ENCODE data around the gene UBE2V1.

The UBE2V1 gene

DNA sequence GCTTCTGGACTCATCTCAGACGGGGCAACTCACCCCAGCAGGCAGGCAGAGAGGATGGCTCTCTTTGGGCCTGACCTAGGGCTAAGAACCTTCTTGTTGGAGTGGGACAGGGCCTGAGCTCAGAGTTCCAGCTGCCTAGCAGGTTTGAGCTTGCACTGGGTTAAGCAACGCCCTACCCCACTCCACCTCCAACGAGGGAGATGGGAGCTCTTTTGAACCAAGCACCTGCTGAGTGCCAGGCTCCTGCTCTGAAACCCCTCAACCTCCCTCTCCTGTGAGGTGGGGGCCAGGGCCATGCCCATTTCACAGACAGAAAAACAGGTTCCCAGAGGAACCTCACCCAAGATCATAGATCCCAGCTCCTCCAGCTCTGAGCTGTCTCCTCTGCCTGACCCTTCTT is 75.8 kb downstream of the UBE2V1 start:
- H2BK12ac ChIP-seq (ENCODE audit: low read length), result peak overlapping the region; percentile 97
- peak overlapping the region; percentile 62 for H3K18ac ChIP-seq (ENCODE audit: low read length)

GRCh38 chr20:50036703-50037102 is 76.2 kb downstream of the UBE2V1 start:
- no peak for DNase-seq
- no peak overlapping the region for H3K4ac ChIP-seq (ENCODE audit: low read depth, low read length)
- H2BK120ac ChIP-seq (ENCODE audit: insufficient read depth, low read length, poor library complexity), result peak overlapping the region; percentile 12
- H3K27me3 ChIP-seq (ENCODE audit: insufficient read depth, low read length), result no peaks in the 10 kb centered on the region
- H3K14ac ChIP-seq (ENCODE audit: low read length), result peak overlapping the region; percentile 58
- H4K91ac ChIP-seq (ENCODE audit: low read depth, low read length), result peak overlapping the region; percentile 90
- peak overlapping the region; percentile 37 for H2BK5ac ChIP-seq (ENCODE audit: low read depth, low read length, poor library complexity)
- peaks cover 54 to 55% of the 10 kb centered on the region in 2 experiments for H3K4me1 ChIP-seq (ENCODE audit: control insufficient read depth in 1 of 2, insufficient read depth in 2 of 2, low read length in 2 of 2)
- H2AFZ ChIP-seq (ENCODE audit: insufficient read depth, low read length, poor library complexity), result no peak overlapping the region
- no peaks in the 10 kb centered on the region for H3K36me3 ChIP-seq (ENCODE audit: control insufficient read depth in 1 of 2, insufficient read depth in 2 of 2, low read length in 2 of 2)
- H3K23ac ChIP-seq (ENCODE audit: low read length), result no peak overlapping the region
- H4K8ac ChIP-seq (ENCODE audit: low read depth, low read length), result peak overlapping the region; percentile 52
- no peak overlapping the region for H4K12ac ChIP-seq (ENCODE audit: low read depth, low read length)
- peaks cover 9% of the 10 kb centered on the region for H3K79me2 ChIP-seq (ENCODE audit: control insufficient read depth, insufficient read depth, low read length, poor library complexity)
- H3K4me2 ChIP-seq (ENCODE audit: low read length), result no peak overlapping the region
- H3K79me1 ChIP-seq (ENCODE audit: low read length), result peaks cover 67% of the 10 kb centered on the region
- no peak overlapping the region for H3K27ac ChIP-seq (ENCODE audit: low read depth, low read length)
- H3K9ac ChIP-seq (ENCODE audit: low read length), result no peak overlapping the region
- peak overlapping the region; percentile 55 for H2AK5ac ChIP-seq (ENCODE audit: low read length)
- peak overlapping the region; percentile 62 for H3K18ac ChIP-seq (ENCODE audit: low read length)
- H3K4me3 ChIP-seq (ENCODE audit: low read depth, low read length), result no peak overlapping the region
- no CpG with 5 or more reads among the region's 3 CpGs for WGBS (ENCODE audit: extremely low coverage, insufficient coverage, insufficient read length)
- peak overlapping the region; percentile 97 for H2BK12ac ChIP-seq (ENCODE audit: low read length)
- H3K9me3 ChIP-seq (ENCODE audit: insufficient read depth, low read depth, low read length), result peaks cover 2% of the 10 kb centered on the region

More for the DNA sequence above, 75.8 kb downstream of the UBE2V1 start:
- H3K23ac ChIP-seq (ENCODE audit: low read length), result no peak overlapping the region
- no peak overlapping the region for H3K4me2 ChIP-seq (ENCODE audit: low read length)
- peak overlapping the region; percentile 55 for H2AK5ac ChIP-seq (ENCODE audit: low read length)
- peaks cover 2% of the 10 kb centered on the region for H3K9me3 ChIP-seq (ENCODE audit: insufficient read depth, low read depth, low read length)
- H3K36me3 ChIP-seq (ENCODE audit: control insufficient read depth in 1 of 2, insufficient read depth in 2 of 2, low read length in 2 of 2), result no peaks in the 10 kb centered on the region
- H3K27ac ChIP-seq (ENCODE audit: low read depth, low read length), result no peak overlapping the region
- H2AFZ ChIP-seq (ENCODE audit: insufficient read depth, low read length, poor library complexity), result no peak overlapping the region
- no peak overlapping the region for H3K9ac ChIP-seq (ENCODE audit: low read length)
- peak; percentile 38 to 59 for DNase-seq
- peaks cover 63% of the 10 kb centered on the region for H3K79me1 ChIP-seq (ENCODE audit: low read length)
- no peak overlapping the region for H3K4me3 ChIP-seq (ENCODE audit: low read depth, low read length)
- peak overlapping the region; percentile 52 for H4K8ac ChIP-seq (ENCODE audit: low read depth, low read length)
- no CpG with 5 or more reads among the region's 3 CpGs for WGBS (ENCODE audit: extremely low coverage, insufficient coverage, insufficient read length)
- H3K79me2 ChIP-seq (ENCODE audit: control insufficient read depth, insufficient read depth, low read length, poor library complexity), result peaks cover 9% of the 10 kb centered on the region
- peak overlapping the region; percentile 58 for H3K14ac ChIP-seq (ENCODE audit: low read length)
- peaks cover 52% of the 10 kb centered on the region in 2 experiments for H3K4me1 ChIP-seq (ENCODE audit: control insufficient read depth in 1 of 2, insufficient read depth in 2 of 2, low read length in 2 of 2)
- H3K4ac ChIP-seq (ENCODE audit: low read depth, low read length), result peak overlapping the region; percentile 22
- no peaks in the 10 kb centered on the region for H3K27me3 ChIP-seq (ENCODE audit: insufficient read depth, low read length)
- H4K91ac ChIP-seq (ENCODE audit: low read depth, low read length), result peak overlapping the region; percentile 90
- peak overlapping the region; percentile 12 for H2BK120ac ChIP-seq (ENCODE audit: insufficient read depth, low read length, poor library complexity)
- no peak overlapping the region for H4K12ac ChIP-seq (ENCODE audit: low read depth, low read length)
- H2BK5ac ChIP-seq (ENCODE audit: low read depth, low read length, poor library complexity), result peak overlapping the region; percentile 37

DNA sequence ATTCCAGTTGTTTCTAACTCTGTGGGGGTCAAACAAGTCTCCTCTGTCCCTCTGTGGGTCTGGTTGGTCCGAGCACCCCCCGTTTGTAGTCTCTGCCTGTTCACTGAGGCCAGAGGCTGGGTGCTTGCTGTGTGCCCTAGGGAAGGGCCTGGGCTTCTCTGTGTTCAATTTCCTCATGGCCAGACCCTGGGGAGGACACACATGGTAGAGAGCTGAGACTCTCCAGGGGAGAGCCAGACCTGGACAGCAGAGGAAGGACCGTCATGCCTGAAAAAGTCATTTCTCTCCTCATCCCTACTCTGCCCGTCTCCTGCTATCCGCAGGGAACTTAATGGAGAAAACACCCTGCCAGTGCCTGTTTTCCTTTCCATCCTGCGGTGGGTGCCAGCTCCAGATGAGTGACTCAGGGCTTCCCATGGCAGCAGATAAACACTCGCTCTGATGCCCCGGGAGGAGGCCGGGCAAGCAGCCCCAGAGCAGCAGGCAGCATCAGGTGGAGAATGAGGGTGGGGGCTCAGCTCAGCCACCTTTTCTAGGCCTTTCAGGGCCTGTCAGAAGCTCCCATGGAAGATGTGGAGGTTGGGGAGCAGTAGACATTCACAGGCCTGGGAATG is 78.3 kb downstream of the UBE2V1 start:
- H2BK120ac ChIP-seq (ENCODE audit: insufficient read depth, low read length, poor library complexity), result peak overlapping the region; percentile 80
- H3K4me2 ChIP-seq (ENCODE audit: low read length), result no peak overlapping the region
- H3K79me2 ChIP-seq (ENCODE audit: control insufficient read depth, insufficient read depth, low read length, poor library complexity), result peaks cover 5% of the 10 kb centered on the region
- WGBS (ENCODE audit: extremely low coverage, insufficient coverage, insufficient read length), result no CpG with 5 or more reads among the region's 9 CpGs
- H3K18ac ChIP-seq (ENCODE audit: low read length), result peak overlapping the region; percentile 90
- peak overlapping the region; percentile 95 for H2BK12ac ChIP-seq (ENCODE audit: low read length)
- DNase-seq, result peak in 1 of 2 donors; percentile 25
- no peak overlapping the region for H3K4me3 ChIP-seq (ENCODE audit: low read depth, low read length)
- no peak overlapping the region for H4K12ac ChIP-seq (ENCODE audit: low read depth, low read length)
- H3K27me3 ChIP-seq (ENCODE audit: insufficient read depth, low read length), result no peaks in the 10 kb centered on the region
- H3K4ac ChIP-seq (ENCODE audit: low read depth, low read length), result peak overlapping the region; percentile 73
- H2AK5ac ChIP-seq (ENCODE audit: low read length), result peak overlapping the region; percentile 93
- no peaks in the 10 kb centered on the region for H3K36me3 ChIP-seq (ENCODE audit: control insufficient read depth in 1 of 2, insufficient read depth in 2 of 2, low read length in 2 of 2)
- H3K79me1 ChIP-seq (ENCODE audit: low read length), result peaks cover 70% of the 10 kb centered on the region
- H3K4me1 ChIP-seq (ENCODE audit: control insufficient read depth in 1 of 2, insufficient read depth in 2 of 2, low read length in 2 of 2), result peaks cover 51 to 54% of the 10 kb centered on the region in 2 experiments
- H4K91ac ChIP-seq (ENCODE audit: low read depth, low read length), result peak overlapping the region; percentile 85
- no peak overlapping the region for H3K9ac ChIP-seq (ENCODE audit: low read length)
- H2AFZ ChIP-seq (ENCODE audit: insufficient read depth, low read length, poor library complexity), result no peak overlapping the region
- peaks cover 2% of the 10 kb centered on the region for H3K9me3 ChIP-seq (ENCODE audit: insufficient read depth, low read depth, low read length)
- H3K23ac ChIP-seq (ENCODE audit: low read length), result no peak overlapping the region
- H4K8ac ChIP-seq (ENCODE audit: low read depth, low read length), result peak overlapping the region; percentile 90
- peak overlapping the region; percentile 81 for H3K27ac ChIP-seq (ENCODE audit: low read depth, low read length)
- peak overlapping the region; percentile 84 for H2BK5ac ChIP-seq (ENCODE audit: low read depth, low read length, poor library complexity)
- H3K14ac ChIP-seq (ENCODE audit: low read length), result peak overlapping the region; percentile 97

DNA sequence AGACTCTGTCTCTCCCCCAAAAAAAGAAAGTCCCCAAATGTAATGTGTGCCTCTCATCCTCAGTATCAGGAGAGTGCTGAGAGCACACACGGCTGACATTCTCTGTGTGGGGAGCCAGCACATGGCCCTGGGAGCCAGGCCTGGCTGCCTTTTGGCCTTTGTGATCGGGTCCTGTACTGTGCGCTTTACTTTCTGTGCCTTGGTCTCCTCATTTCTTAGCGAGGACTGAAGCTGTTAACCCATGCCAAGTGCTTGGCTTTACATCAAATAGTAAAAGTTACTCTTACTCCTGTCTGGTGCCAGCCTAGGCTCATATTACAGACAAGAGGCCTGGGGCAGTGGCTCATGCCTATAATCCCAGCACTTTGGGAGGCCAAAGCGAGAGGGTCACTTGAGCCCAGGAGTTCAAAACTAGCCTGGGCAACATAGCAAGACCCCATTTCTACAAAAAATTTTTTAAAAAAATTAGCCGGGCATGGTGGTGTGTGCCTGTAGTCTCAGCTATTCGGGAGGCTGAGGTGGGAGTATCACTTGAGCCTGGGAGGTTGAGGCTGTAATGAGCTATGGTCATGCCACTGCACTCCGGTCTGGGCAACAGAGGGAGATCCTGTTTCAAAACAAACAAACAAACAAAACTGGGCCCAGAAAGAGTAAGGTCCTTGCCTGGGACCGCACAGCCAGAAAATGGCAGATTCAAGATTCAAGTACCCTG is 79.8 kb downstream of the UBE2V1 start:
- Histone ChIP-seq H3K4ac (ENCODE audit: low read depth, low read length) (peak overlapping the region; percentile 74), H3K4me2 (ENCODE audit: low read length) (no peak overlapping the region), H3K4me1 (ENCODE audit: control insufficient read depth in 1 of 2, insufficient read depth in 2 of 2, low read length in 2 of 2) (peaks cover 44 to 52% of the 10 kb centered on the region in 2 experiments), H3K27ac (ENCODE audit: low read depth, low read length) (peak overlapping the region; percentile 81), H2BK12ac (ENCODE audit: low read length) (peak overlapping the region; percentile 85), H3K18ac (ENCODE audit: low read length) (peak overlapping the region; percentile 70), H2AK5ac (ENCODE audit: low read length) (peak overlapping the region; percentile 67), H3K79me1 (ENCODE audit: low read length) (peaks cover 71% of the 10 kb centered on the region), H3K9me3 (ENCODE audit: insufficient read depth, low read depth, low read length) (peaks cover 2% of the 10 kb centered on the region), H4K8ac (ENCODE audit: low read depth, low read length) (peak overlapping the region; percentile 61), H3K27me3 (ENCODE audit: insufficient read depth, low read length) (no peaks in the 10 kb centered on the region), H3K36me3 (ENCODE audit: control insufficient read depth in 1 of 2, insufficient read depth in 2 of 2, low read length in 2 of 2) (no peaks in the 10 kb centered on the region), H3K14ac (ENCODE audit: low read length) (peak overlapping the region; percentile 73), H2BK120ac (ENCODE audit: insufficient read depth, low read length, poor library complexity) (peak overlapping the region; percentile 85), H3K23ac (ENCODE audit: low read length) (no peak overlapping the region), H3K9ac (ENCODE audit: low read length) (no peak overlapping the region), H3K79me2 (ENCODE audit: control insufficient read depth, insufficient read depth, low read length, poor library complexity) (peaks cover 11% of the 10 kb centered on the region), H3K4me3 (ENCODE audit: low read depth, low read length) (no peak overlapping the region), H4K12ac (ENCODE audit: low read depth, low read length) (peak overlapping the region; percentile 22), H4K91ac (ENCODE audit: low read depth, low read length) (peak overlapping the region; percentile 82), H2AFZ (ENCODE audit: insufficient read depth, low read length, poor library complexity) (peak overlapping the region; percentile 37), H2BK5ac (ENCODE audit: low read depth, low read length, poor library complexity) (peak overlapping the region; percentile 87)
- no peak for DNase-seq
- no CpG with 5 or more reads among the region's 9 CpGs for WGBS (ENCODE audit: extremely low coverage, insufficient coverage, insufficient read length)
